Raji (cell line): ENCODE data around the gene CST9L.

Experiments
- POLR2A ChIP-seq: IDR thresholded peaks from 2 replicates; pipeline ENCODE4 v1.6.1; 2011; ENCODE audit warnings: low read depth, low read length, control low read depth; ENCODE audit not compliant: insufficient read depth

CST9L gene

DNA sequence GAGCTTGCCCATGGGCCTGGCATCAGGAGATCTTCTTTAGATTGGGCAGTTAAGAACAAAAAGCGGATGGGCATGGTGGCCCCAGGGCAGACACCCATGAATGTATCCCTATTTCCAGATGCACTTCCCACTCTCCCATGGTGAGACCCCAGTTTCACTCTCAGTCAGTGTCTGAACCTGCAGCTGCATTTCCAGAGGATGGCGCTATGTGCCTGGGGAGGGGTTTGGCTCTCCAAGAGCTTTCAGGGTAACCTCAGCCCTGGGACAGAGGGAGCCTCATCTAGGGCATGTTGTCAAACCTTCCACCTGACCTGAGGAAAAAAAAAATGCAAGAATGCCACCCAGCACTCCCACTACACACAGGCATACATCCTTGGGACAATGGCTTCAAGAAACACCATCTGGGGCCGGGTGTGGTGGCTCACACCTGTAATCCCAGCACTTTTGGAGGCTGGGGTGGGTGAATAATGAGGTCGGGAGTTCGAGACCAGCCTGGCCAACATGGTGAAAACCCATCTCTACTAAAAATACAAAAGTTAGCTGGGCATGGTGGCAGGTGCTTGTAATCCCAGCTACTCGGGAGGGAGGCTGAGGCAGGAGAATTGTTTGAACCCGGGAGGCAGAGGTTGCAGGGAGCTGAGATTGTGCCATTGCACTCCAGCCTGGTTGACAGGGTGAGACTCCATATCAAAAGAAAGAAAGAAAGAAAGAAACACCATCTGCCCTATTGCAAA, 1.9 kb downstream of the CST9L start:
- TF ChIP-seq POLR2A: no peak

DNA sequence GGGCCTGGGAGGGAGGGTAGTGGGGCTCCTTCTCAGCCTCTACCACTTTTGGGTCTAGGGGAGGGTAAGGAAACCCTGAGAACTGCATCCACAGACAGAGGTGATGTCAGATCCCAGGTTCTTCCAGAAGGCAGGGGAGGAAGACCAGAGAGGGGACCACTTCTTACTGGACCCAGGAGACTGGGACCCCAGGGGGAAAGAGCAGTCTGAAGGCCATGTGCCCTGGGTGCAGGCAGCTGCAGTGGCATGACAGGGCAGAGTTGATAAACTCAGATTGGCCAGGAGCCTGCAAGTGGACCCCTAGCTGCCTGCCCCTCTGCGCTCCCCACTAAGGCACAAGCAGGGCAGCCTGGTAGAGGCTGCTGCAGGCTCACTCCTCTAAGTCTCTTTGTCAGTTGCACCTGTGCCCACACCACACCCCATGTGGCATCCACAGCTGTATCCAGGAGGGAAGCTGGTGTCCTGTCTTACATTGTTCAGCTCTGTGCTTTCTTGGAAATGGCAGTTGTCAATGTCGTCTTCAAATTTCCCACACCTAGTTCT, 2.7 kb downstream of the CST9L start:
- no peak for TF ChIP-seq POLR2A

DNA sequence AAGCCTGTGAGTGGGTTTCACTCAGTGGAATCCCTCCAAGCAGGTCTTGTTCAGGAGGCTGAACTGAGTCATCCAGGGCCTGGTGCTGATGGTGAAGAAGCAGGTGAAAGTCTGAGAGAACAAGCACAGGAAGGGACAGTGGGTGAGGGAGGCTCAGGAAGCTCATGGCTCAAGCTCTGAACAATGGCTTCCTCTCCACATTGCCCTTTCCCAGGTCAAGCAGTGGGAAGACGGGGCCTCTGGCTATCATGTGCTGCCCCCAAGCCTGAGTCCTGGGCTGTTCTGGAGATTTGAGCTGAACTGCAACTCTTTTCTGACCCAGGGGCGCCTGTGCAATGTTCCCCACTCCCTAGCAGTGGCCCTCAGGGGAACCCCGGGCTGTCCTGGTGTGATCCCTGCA, 3.4 kb downstream of the CST9L start:
- TF ChIP-seq POLR2A: no peak

DNA sequence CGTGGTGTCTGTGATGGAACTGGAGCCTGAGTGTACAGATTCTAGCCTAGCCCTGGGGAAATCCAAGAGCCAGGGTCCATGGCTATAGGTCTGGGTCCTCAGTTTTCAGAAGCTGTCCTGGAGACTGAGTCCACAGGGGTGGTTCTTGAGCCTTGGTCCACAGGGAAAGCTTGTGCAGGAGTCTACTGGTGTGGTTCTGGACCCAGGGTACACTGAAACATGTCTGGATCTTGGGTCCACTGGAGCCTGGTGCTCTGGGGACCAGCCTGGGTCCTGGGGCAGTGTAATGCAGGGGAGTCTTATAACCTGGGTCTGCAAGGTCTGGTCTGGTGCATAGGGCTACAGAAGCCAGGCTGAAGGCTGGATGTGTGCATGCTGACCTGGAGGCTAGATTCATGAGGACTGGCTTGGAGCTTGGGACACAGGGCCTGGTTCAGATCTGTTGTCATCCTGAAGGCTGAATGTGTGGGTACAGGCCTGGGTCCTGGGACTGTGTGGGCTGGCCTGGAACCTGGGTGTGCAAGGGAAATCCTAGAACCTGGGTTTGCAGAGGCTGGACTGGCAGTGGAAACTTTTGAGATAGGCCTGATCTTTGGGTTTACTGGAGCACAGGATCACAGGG, 5.5 kb downstream of the CST9L start:
- no peak for TF ChIP-seq POLR2A

DNA sequence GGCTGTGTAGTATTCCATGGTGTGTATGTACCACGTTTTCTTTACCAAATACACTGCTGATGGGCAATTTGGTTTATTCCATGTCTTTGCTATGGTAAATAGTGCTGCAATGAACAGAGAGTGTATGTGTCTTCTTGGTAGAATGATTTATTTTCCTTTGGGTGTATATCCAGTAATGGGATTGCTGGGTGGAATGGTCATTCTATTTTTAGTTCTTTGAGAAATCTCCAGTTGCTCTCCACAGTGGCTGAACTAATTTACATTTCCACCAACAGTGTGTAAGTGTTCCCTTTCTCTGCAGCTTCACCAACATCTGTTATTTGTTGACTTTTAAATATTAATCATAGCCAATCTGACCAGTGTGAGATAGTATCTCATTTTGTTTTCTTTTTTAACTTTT, 13.9 kb downstream of the CST9L start:
- no peak for TF ChIP-seq POLR2A

DNA sequence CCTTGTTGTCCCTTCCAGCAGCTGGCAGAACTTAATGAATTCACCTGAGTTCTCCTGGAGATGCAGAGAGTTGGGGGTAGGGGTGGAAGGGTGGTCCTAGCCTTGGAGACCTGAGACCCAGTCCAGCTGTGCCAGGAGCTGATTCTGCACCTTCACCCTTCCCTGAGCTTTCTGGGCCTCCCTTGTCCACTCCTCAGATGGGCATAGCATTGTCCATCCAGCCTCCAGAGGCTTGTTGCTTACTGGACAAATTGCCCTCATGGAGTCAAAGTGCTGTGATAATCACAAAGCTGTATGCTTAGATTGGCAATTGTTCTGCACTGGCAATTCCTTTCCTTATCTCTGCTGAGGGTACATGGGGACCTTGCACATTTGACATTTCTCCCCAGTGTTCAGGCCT, 16.5 kb downstream of the CST9L start:
- TF ChIP-seq POLR2A: no peak

DNA sequence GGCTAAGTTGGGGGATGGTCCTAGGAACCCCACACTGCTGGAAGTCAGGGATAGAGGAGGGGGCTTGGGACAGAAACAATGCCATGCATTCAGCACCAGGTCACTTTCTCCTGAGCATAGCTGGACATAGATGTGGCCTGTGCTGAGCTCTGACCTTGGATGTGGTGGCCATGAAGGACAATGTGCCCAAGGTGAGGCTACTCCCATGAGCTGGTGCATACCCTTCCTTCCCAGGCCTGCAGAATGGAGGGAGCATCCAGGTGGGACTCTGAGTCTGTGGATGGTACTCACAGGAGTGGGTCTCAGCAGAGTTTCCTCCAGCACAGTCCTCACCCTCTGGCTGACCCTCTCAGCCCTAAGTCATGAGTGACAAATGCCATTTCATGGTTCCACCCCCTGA, 16.9 kb downstream of the CST9L start:
- no peak for TF ChIP-seq POLR2A

DNA sequence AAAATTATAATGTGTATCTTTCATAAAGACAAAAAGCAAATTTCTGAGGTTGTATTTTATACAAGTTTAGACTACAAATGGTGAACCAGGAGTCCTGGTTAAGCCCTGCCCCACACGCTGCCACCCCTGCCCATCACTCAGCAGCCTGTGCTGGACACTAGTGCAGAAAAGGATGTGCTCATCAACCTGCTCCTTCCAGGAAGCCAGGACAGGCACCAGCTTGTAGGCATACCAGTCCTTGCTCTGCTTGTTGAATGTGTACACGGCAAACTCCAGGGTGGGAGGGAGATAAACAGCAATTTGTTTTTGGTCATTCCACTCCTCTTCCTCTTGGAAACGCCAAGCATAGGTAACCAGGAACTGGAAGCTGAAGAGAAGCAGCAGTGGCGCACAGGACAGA, 18.1 kb downstream of the CST9L start:
- TF ChIP-seq POLR2A: no peak

DNA sequence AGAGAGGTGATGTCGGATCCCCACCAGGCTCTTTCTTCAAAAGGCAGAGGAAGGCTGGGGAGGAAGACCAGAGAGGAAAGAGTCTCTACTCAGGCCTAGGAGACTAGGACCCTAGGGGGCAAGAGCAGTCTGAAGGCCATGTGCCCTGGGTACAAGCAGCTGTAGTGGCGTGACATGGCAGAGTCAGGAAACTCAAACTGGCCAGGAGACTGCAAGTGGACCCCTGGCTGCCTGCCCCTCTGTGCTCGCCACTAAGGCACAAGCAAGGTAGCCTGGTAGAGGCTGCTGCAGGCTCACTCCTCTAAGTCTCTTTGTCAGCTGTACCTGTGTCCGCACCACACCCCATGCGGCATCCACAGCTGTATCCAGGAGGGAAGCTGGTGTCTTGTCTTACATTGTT, 19.9 kb downstream of the CST9L start:
- no peak for TF ChIP-seq POLR2A

DNA sequence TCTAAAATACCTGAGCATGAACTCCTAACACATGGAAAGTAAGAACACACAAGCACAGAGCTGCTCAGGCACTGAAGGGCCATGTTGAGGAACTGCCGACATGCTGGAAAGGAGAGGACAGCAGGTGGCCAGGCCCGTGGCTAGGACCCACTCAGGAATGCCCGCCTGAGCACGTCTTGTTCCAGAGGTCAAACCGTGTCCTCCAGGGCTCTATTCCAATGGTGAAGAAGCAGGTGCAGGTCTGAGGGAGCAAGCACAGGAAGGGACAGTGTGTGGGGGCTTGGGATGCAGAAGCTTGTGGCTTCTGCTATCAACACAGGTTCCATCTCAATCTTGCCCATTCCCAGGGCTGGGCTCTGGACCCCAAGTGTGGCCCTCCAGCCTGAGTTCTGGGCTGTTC, 20.7 kb downstream of the CST9L start:
- TF ChIP-seq POLR2A: no peak

DNA sequence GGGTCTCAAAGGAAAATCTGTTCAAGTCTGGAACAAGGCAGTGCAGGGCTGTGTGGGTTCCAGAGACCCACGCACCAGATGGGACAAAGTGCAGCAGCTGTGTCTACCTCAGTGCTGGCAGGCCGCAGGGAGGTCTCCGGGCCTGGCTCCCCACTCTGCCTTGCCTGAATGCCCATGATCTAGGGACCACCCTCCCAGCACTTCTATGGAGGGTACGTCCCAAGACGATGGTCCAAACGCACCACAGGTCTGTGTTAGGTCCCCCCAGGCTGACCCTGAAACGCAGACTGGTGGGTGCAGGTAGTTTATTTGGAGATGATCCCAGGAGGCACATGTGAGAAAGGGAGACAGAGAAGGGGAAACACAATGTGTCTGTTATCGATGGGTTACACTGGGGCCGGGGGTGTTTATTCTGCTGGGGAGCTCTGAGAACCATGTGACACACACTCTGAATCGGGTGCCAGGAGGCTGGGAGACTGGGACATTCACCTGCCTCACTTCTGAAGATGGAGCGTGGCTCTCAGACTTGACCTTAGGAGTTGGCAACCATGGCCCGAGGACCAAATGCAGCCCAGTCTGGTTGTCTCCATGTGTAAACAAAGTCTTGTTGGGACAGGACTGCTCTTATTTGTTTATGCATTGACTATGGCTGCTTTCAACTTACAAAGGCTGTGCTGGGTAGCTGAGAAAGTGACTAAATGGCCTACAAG, 21.7 kb downstream of the CST9L start:
- no peak for TF ChIP-seq POLR2A

DNA sequence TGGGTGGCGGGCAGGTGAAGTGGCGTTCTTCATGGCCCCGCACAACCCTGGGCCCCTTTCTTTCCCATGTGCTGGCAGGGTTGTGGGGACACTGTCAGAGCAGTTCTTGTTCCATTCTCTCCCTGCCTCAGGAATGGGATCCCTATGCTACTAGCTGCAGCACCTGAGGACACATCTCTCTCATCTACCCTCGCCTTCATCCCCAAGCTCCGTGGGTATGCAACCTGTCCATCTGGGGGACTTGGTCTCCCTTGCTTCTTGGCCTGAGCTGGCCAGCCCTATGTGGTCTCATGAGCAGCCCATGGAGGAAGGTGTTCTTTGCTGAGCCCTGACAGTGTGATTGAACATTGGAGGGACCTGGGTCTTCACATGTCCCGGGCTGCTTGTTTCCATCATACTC, 24.2 kb downstream of the CST9L start:
- TF ChIP-seq POLR2A: no peak

DNA sequence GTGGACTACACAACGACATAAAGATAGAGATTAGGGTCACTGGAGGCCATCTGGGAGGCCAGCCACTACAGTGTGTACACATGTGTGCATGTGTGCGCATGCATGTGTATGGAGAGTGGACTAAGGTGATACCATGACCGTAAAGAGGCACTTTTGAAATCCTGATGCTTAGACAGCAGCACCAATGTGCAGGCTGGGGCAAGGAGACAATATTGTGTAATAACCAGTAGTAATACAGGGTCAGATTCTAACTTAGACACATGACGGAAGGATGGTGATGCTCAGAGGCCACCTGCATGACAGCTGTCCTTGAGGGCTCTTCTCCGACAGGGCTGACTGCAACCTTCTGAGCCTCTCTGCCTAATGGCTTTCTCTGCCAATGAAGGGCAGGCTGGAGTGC, 25.5 kb downstream of the CST9L start:
- no peak for TF ChIP-seq POLR2A

DNA sequence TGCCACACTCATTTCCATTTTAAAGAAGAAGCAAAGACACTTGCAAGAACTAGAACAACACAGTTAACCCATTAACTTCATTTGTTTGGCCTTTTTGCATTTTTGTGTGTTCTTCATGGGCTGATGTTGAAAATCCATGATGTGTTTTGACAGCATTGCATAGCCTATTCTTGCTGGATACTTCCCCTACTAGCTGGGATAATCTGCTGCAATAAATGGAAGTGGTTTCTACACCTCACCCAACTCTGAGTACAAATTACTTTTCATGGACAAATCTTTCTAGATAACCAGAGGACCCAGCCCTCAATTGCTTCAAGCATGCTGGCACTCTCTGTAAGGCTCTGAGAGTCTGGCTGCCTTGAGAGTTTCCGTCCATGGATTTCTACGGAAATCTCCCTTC, 26.5 kb downstream of the CST9L start:
- TF ChIP-seq POLR2A: no peak

DNA sequence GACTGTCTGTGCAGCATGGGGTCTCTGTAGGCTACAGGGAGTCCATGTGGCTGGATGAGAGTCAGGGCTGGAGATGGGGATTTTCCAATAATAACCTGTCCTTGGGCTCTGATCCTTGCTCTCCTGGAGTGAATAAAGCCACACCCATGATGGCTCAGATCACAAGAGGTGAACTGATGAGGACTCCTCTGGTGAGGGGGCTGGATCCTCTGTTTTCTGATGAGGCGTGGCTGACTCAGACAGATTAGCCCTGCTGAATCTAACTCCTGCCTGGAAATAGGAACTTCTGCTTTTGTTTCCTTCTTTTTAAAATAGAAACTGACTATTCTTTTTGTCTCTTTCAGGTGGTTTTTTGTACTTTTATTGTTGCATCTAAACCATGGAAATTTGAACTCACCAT, 27.0 kb downstream of the CST9L start:
- TF ChIP-seq POLR2A: no peak

DNA sequence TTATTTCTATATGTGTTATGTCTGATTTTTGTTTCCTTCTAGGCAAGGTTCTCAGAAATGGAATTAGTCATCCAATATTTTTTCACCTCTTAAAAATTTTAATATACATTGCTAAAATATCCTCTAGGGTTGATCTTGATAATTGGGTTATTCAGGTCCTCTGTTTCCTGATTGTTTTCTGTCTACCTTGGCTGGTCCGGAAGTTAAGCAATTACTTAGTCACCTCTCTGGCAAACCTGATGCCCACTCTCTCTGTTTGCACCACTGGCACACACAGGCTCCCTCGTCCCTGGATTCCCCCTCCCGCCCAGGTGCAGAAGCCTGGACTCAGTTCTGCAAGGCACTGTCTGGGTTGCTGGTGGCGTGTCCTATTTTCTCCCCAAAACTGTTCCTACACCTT, 27.7 kb downstream of the CST9L start:
- no peak for TF ChIP-seq POLR2A
